Neural cell (in vitro differentiated cells): Measurements from ENCODE around the gene ARMC2. TPM values are rescaled to one million over a fixed set of nuclear protein-coding genes. Genes with fewer than 3 reads are reported as not detected.

Experiments used
- H2AFZ ChIP-seq: fragments of 200-600, 300-800 bp; sonication (generic), shearing (Covaris generic); 2 replicates; pipeline ENCODE4 v1.6.0; 2014; ENCODE audit warnings: low read depth, mild to moderate bottlenecking, antibody characterized with exemption, low read length, moderate library complexity
- H3F3A ChIP-seq: fragments of 200-600 bp; shearing (Covaris generic); 2 replicates; pipeline ENCODE4 v1.6.1; 2016; ENCODE audit warnings: mild to moderate bottlenecking, moderate library complexity, mixed read lengths, antibody characterized with exemption, low read length; ENCODE audit not compliant: insufficient read depth, poor library complexity, severe bottlenecking
- H3K27ac ChIP-seq: fragments of 200-600, 300-800 bp; sonication (generic), shearing (Covaris generic); 2 replicates; pipeline ENCODE4 v1.5.1; 2014; ENCODE audit warnings: mild to moderate bottlenecking, low read length, moderate library complexity
- H3K27me3 ChIP-seq: fragments of 300-800, 200-600 bp; sonication (generic), shearing (Covaris generic); 2 replicates; pipeline ENCODE4 v1.6.0; 2014; ENCODE audit warnings: mild to moderate bottlenecking, low read depth, low read length, moderate library complexity; ENCODE audit not compliant: insufficient read depth
- H3K36me3 ChIP-seq: fragments of 300-800, 200-600 bp; sonication (generic), shearing (Covaris generic); 2 replicates; pipeline ENCODE4 v1.5.1; 2014; ENCODE audit warnings: mild to moderate bottlenecking, antibody characterized with exemption, low read length, moderate library complexity; ENCODE audit not compliant: insufficient read depth
- H3K4me2 ChIP-seq: fragments of 300-800, 200-600 bp; sonication (generic), shearing (Covaris generic); 2 replicates; pipeline ENCODE4 v1.6.0; 2014; ENCODE audit warnings: mild to moderate bottlenecking, low read length
- H3K4me3 ChIP-seq: fragments of 300-800, 200-600 bp; sonication (generic), shearing (Covaris generic); 2 replicates; pipeline ENCODE4 v1.5.1; 2014; ENCODE audit warnings: mild to moderate bottlenecking, low read length, moderate library complexity
- H3K79me2 ChIP-seq: fragments of 200-600 bp; shearing (Covaris generic); replicated peaks from 2 replicates; pipeline ENCODE4 v1.6.0; 2014; ENCODE audit warnings: mild to moderate bottlenecking, low read length, moderate library complexity; ENCODE audit not compliant: insufficient read depth
- H3K9ac ChIP-seq: fragments of 300-800, 200-600 bp; sonication (generic), shearing (Covaris generic); 2 replicates; pipeline ENCODE4 v1.6.1; 2016; ENCODE audit warnings: mild to moderate bottlenecking, low read length, mixed read lengths
- H3K9me2 ChIP-seq: fragments of 200-600 bp; shearing (Covaris generic); 2 replicates; pipeline ENCODE4 v1.6.1; 2016; ENCODE audit warnings: mild to moderate bottlenecking, low read length, mixed read lengths; ENCODE audit not compliant: insufficient read depth
- H3K9me3 ChIP-seq: fragments of 200-600, 300-800 bp; sonication (generic), shearing (Covaris generic); 2 replicates; pipeline ENCODE4 v1.6.1; 2016; ENCODE audit warnings: mild to moderate bottlenecking, mixed run types, low read length, moderate library complexity, mixed read lengths
- H4K20me1 ChIP-seq: fragments of 200-600 bp; shearing (Covaris generic); 2 replicates; pipeline ENCODE4 v1.6.1; 2016; ENCODE audit warnings: mild to moderate bottlenecking, mixed run types; ENCODE audit not compliant: insufficient read depth
- CTCF ChIP-seq: fragments of 450-650 bp; IDR thresholded peaks from 2 replicates; pipeline ENCODE4 v1.5.1; 2014; ENCODE audit warnings: antibody characterized with exemption, mild to moderate bottlenecking, moderate library complexity; ENCODE audit not compliant: poor library complexity, severe bottlenecking
- EP300 ChIP-seq: fragments of 450-650 bp; conservative IDR thresholded peaks from 2 replicates; pipeline ENCODE4 v1.6.1; 2014; ENCODE audit warnings: antibody characterized with exemption, mild to moderate bottlenecking, moderate library complexity; ENCODE audit not compliant: poor library complexity, severe bottlenecking
- EZH2 ChIP-seq: fragments of 200-600, 300-800 bp; shearing (Covaris generic), sonication (generic); IDR thresholded peaks from 2 replicates; pipeline ENCODE4 v1.6.1; 2014; ENCODE audit warnings: antibody characterized with exemption, low read length, borderline replicate concordance, mild to moderate bottlenecking; ENCODE audit not compliant: insufficient read depth, poor library complexity, severe bottlenecking
- MXI1 ChIP-seq: fragments of 450-650 bp; conservative IDR thresholded peaks from 2 replicates; pipeline ENCODE4 v1.6.1; 2014; ENCODE audit warnings: antibody characterized with exemption, mild to moderate bottlenecking; ENCODE audit not compliant: poor library complexity, severe bottlenecking
- POLR2AphosphoS5 ChIP-seq: IDR thresholded peaks from 2 replicates; pipeline ENCODE4 v1.6.1; 2012
- RAD21 ChIP-seq: fragments of 450-650 bp; conservative IDR thresholded peaks from 2 replicates; pipeline ENCODE4 v1.6.1; 2014; ENCODE audit warnings: antibody characterized with exemption, mild to moderate bottlenecking, moderate library complexity
- REST ChIP-seq: IDR thresholded peaks from 2 replicates; pipeline ENCODE4 v1.6.1; 2012; ENCODE audit warnings: borderline replicate concordance
- SMC3 ChIP-seq: fragments of 450-650 bp; conservative IDR thresholded peaks from 2 replicates; pipeline ENCODE4 v1.6.1; 2014; ENCODE audit warnings: antibody characterized with exemption, mild to moderate bottlenecking, moderate library complexity; ENCODE audit not compliant: poor library complexity
- TAF1 ChIP-seq: IDR thresholded peaks from 2 replicates; pipeline ENCODE4 v1.6.1; 2012; ENCODE audit warnings: low read depth
- polyA plus RNA-seq: library from polyadenylated mRNA; depleted of rRNA; stranded (reverse); fragments of >200 nt; gene quantifications from 2 replicates; pipeline ENCODE4 v1.2.3, GENCODE V29; 2014

Gene ARMC2
- polyA plus RNA-seq, 1 donor from 2014 or later, result 18.6 TPM

GRCh38 chr6:108999428-108999827 is 151.2 kb downstream of the ARMC2 start:
- Histone ChIP-seq H3K27me3 (no peaks in the 10 kb centered on the region), H3K36me3 (no peaks in the 10 kb centered on the region), H3F3A (no peaks in the 10 kb centered on the region), H3K9me2 (no peaks in the 10 kb centered on the region), H3K9ac (no peak overlapping the region), H4K20me1 (no peaks in the 10 kb centered on the region), H3K4me3 (no peak overlapping the region), H3K79me2 (peaks cover 17% of the 10 kb centered on the region), H3K9me3 (no peaks in the 10 kb centered on the region), H3K4me2 (no peak overlapping the region), H2AFZ (no peak overlapping the region), H3K27ac (no peak overlapping the region)
- no peak for TF ChIP-seq RAD21
- TF ChIP-seq POLR2AphosphoS5, result no peak
- TF ChIP-seq SMC3, result no peak
- TF ChIP-seq MXI1, result no peak
- TF ChIP-seq TAF1, result no peak
- no peak for TF ChIP-seq REST
- TF ChIP-seq EZH2, result no peak
- TF ChIP-seq CTCF, result no peak
- no peak for TF ChIP-seq EP300

GRCh38 chr6:109000289-109000688 is 152.1 kb downstream of the ARMC2 start:
- Histone ChIP-seq H2AFZ (no peak overlapping the region), H3F3A (no peaks in the 10 kb centered on the region), H3K79me2 (peaks cover 22% of the 10 kb centered on the region), H3K9me3 (no peaks in the 10 kb centered on the region), H3K27ac (no peak overlapping the region), H3K4me3 (no peak overlapping the region), H3K4me2 (no peak overlapping the region), H3K36me3 (no peaks in the 10 kb centered on the region), H3K9me2 (no peaks in the 10 kb centered on the region), H3K27me3 (no peaks in the 10 kb centered on the region), H3K9ac (no peak overlapping the region), H4K20me1 (no peaks in the 10 kb centered on the region)
- TF ChIP-seq EZH2, result no peak
- no peak for TF ChIP-seq CTCF
- no peak for TF ChIP-seq POLR2AphosphoS5
- TF ChIP-seq EP300, result no peak
- no peak for TF ChIP-seq RAD21
